Mesenteric fat pad (tissue), 1 donor: ENCODE measurements around the gene TMEM37. TPM values are rescaled to one million over a fixed set of nuclear protein-coding genes. Genes with fewer than 3 reads are reported as not detected.

Source experiments
- DNase-seq: peaks from one replicate; pipeline ENCODE4 v3.0.0-alpha.2; 2020; ENCODE audit warnings: low spot score
- total RNA-seq: library from RNA; stranded (reverse); fragmentation: NEBNext Ultra II Directional; extraction: Animal tissue kit (Norgen Biotek cat#: 25700); gene quantifications from one replicate; pipeline ENCODE4 v1.2.1, GENCODE V29; 2021
- donor health status: DM: yes; HTN: yes; CAD: no.

The TMEM37 gene
- total RNA-seq, 1 donor from 2014 or later, result 56.4 TPM

DNA sequence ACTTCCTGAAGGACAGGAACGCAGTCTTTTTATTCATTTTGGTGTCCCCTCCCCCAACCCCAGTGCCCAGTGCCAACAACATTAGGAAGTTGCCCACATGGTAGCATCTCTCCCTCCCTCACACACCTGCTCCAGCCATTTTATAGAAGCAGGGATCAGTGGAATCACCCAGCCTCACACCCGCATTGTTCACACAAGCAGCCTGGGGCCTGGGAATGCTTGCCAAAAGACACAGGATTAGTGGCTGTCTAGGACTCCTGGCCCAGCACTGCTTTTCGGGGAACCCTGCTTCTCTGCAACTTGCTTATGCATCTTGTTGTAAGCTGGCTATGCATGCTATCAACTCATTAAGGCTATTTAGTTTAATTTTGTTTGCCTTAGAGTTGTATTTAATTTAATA lies 17.9 kb downstream of the TMEM37 start:
- no peak for DNase-seq

DNA sequence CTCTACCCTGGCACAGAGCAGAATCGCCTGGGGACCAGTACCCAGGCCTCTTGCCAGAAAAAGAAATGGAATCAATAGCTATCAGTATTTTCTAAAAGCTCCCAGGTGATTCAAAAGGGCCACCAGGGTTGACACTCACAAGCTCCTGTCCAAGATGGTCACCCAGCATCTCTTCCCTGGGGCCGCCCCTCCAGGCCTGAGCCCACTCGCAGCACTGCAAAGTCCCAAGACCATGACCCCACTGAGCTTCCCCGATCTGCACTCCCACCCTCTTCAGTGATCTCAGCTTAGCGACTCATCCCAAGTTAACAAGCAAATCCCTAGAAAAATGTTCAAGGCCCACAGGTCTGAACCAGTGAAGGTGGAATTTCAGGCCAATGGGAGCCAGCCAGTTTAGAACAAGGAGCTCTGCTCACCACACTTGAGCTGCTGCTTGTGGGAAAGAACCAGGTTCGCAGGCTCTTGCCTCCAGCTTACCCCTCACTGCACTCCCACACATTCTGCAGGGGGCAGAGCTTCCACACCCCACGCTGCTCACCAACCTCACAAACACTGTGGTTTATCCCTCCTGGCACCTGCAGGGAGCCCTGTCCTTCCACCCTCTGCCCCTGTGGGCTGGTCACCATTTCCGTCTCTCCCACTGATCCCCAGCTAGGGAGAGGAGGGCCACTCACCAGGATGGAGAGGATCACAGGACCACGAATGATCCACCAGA lies 19.8 kb downstream of the TMEM37 start:
- DNase-seq, result no peak

- DNase-seq, result no peak
These were observed 22.4 kb downstream of the TMEM37 start for GRCh38 chr2:119453972-119454593.

DNA sequence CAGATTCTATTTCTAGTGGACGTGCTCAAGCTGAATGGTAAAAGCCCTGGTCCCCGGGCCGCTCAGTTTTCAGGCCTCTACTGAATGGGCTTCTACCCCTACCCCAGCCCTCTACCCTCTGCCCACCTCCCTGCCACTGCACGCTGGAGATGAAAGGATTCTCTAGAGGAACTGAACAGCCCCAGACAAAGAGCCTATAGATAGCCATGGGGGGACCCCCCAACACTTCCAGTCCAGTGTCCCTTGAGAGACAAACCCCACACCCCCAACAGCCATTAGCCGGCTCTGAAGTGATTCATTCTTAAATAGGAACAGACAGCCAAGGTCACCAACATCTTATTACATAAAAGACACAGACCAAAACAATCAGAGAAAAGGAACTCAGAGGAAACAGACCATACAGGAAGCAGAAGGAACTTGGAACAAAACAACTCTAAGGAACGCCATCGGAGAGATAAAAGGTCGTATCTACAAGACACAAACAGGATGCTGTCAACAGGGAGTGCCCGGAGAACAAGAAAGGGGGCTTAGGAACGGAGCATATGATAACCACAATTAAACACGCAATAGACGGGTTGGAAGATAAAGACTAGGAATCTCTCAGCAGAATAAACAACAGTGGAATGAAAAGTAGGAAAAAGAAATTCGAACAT lies 23.5 kb downstream of the TMEM37 start:
- DNase-seq, result no peak

- no peak for DNase-seq
These were observed 28.4 kb downstream of the TMEM37 start for GRCh38 chr2:119460076-119460475.

GRCh38 chr2:119461811-119462210 lies 30.2 kb downstream of the TMEM37 start:
- DNase-seq, result no peak

GRCh38 chr2:119462574-119462973 lies 30.9 kb downstream of the TMEM37 start:
- no peak for DNase-seq

- DNase-seq, result no peak
These were observed 31.5 kb downstream of the TMEM37 start for GRCh38 chr2:119463136-119463535.

DNA sequence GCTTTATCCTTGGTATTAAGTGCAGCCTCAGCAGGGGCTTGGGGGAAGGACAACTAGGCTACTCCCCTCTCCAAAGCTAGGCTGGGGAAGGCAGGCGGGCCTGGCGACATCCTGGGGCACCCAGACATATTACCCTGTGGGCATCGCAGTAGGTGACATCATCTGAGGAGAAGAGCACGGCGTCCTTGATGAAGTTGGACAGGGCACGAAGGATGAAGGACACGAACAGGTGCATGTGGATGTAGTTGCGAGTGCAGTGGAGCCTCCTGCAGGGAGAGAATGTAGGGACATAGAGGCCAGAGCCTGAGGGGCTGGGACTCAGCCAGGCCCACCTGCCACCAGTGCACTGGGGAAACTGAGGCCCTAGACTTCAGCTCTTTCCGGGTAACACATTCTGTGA lies 32.3 kb downstream of the TMEM37 start:
- no peak for DNase-seq

DNA sequence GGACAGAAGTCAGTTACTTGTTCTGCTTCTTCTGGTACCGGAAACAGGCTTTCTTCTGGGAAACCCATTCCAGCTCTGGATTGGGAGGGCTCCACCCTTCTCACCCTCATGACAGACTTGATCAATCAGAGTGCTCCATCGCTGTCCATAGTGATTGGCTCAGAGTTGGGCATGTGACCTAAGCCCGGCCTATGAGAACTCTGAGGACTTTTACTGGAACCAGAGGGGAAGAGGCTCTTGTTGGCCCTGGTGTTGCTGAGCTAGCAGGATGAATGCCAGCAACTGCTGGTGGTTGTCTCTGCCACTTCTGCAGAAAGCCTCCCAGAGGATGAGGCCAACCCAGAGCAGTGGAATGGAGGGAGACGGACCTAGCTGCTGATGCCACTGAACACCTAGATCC lies 33.3 kb downstream of the TMEM37 start:
- no peak for DNase-seq

GRCh38 chr2:119465687-119466086 lies 34.0 kb downstream of the TMEM37 start:
- DNase-seq, result no peak

DNA sequence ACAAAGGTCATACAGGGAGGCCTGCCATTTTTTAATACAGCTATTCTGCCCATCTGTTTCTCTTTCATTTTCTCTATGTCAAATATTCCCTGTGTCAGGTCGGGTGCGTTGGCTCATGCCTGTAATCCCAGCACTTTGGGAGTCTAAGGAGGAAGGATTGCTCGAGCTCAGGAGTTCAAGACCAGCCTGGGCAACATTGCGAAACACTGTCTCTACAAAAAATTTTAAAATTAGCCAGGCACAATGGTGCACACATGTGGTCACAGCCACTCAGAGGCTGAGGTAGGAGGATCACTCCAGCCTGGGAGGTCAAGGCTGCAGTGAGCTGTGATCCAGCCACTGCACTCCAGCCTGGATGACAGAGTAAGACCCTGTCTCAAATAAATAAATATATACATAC lies 34.7 kb downstream of the TMEM37 start:
- DNase-seq, result no peak

DNA sequence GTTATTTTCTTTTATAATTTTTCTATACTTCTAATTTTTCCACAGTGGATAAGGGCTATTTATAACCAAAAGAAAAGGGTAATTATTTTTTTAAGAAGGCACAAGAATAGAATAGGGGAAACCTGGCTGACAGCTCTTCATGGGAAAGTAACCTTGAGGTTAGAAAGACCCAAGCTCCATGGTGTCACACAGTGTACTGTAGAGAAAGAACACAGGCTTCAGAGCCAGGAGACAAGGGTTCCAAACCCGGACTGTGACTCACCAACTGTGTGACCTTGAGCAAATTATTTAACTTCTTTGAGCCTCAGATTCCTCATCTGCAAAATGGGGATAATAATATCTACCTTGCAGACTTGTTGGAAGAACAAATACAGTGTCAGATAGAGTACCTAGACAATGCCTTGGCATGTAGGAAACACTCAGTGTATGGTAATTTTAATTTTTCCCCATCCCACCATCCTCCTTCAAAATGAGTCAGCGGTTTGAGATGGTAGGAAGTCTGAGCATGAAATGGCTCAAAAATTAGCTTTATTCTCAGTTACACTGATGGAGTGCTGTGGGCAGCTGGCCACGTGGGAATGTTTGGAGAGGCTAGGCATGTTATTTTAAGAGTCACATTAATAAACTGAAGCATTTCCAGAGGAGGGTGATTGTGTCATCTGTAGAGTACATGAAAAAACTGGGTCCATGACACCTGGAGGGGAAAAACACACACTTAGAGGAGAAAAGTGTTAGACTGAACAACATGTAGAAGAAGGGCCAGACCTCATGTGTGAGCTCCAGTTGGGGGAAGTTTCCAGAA lies 36.7 kb downstream of the TMEM37 start:
- no peak for DNase-seq

- DNase-seq, result peak; percentile 62
These were observed 37.5 kb downstream of the TMEM37 start for GRCh38 chr2:119469131-119469530.

GRCh38 chr2:119469661-119470297 lies 38.1 kb downstream of the TMEM37 start:
- DNase-seq, result no peak

- DNase-seq, result peak; percentile 12
These were observed 41.1 kb downstream of the TMEM37 start for GRCh38 chr2:119472749-119473148.

- DNase-seq, result peak; percentile 88
These were observed 42.1 kb downstream of the TMEM37 start for GRCh38 chr2:119473621-119474370.

GRCh38 chr2:119474371-119475224 lies 42.9 kb downstream of the TMEM37 start:
- DNase-seq, result peak; percentile 55

- DNase-seq, result peak; percentile 68
These were observed 43.7 kb downstream of the TMEM37 start for GRCh38 chr2:119475225-119475856.
